ENCODE results near the gene F2.

Gene F2

DNA sequence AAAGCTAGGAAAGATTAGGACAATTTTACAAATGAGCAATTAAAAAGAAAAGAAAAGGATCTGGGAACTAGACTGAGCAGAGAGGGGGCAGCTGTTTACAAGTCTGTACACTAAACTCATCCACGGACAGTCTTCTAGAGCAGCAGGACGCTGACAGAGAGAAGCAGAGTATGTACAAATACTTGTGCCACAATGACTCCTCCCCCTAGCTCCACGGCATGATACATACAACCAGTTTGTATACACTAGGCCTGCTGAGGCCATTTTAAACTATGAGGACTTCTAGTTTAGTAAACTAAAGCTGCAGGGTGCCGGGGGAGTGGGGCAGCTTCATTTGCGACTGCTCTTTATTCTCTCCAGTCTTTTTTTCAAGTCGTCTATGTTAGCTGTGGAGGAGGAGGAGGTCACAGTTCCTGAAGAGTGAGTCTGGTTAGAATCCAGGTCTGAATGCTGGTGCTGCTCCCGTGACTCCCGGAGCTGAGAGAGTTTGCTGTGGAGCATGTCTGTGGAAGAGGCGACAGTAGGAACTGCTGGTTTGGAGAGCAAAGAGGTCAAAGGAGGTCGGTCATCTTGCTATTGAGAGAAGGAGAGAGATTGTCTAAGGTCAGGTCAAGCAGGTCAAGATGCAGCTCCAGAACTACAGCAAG, 24.8 kb downstream of the F2 start:
- DNase-seq: no peak

DNA sequence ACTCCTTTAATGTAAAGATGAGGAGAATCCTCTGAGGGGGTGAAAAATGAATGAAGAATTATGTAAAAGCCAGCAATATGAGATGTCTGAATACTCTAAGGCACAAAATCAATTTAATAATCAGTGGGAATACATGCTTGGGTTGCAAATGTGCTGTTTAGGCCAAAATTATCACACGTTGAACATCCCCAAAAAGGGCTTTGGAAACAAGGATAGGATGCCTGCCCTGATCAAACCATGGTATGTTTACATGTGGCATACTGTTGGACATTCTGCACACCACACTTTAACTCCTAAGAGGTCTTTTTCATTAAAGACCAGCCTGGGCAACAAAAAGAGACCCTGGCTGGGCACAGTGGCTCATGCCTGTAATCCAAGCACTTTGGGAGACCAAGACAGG, 26.3 kb downstream of the F2 start:
- no peak for DNase-seq

DNA sequence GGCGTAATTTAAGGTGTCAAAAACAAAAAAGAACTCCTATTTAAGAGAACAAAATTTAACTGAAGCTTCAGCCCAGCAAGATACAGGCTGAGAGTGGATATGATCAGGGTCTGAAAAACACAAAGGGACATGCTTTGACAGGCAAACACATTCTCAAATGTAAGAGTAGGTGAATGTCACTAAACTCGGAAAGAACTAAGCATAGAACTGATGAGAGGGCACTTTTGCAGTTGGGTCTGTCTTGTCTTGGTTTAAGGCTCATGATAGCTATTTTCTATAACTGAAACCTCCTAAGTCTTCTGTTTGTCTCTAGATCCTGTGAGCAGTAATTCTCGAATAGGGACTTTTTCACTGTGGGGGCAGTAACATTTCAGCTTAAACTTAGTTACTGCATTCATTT, 27.0 kb downstream of the F2 start:
- no peak for DNase-seq

DNA sequence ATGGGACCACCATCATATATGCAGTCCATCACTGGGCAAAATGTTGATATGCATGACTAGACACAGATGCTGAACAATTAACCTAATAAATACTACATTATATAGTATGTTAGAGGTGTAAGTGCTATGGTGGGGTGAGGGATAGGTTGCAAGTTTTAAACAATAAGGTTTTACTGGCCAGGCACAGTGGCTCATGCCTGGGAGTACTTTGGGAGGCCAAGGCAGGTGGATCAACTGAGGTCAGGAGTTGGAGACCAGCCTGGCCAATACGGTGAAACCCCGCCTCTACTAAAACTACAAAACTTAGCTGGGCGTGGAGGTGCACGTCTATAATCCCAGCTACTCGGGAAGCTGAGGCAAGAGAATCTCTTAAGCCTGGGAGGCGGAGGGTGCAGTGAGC, 28.1 kb downstream of the F2 start:
- DNase-seq: no peak

DNA sequence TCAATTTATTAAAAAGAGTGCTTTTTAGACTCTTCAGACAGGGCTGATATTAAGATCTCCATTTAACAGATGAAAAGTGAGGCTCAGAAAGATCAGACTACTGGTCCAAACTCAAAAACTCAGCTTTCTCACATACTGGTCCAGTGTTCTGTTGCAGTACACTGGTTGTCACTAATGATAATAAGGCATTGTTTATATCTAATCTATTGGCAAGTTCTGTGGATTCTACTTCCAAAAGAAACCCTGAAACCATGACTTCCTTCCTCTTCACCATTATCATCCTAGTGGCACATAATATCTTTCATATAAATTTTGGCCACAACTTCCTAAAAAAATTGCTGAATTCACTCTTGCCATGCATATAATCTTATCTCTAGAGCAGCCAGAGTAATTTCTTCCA, 36.9 kb downstream of the F2 start:
- DNase-seq: no peak

DNA sequence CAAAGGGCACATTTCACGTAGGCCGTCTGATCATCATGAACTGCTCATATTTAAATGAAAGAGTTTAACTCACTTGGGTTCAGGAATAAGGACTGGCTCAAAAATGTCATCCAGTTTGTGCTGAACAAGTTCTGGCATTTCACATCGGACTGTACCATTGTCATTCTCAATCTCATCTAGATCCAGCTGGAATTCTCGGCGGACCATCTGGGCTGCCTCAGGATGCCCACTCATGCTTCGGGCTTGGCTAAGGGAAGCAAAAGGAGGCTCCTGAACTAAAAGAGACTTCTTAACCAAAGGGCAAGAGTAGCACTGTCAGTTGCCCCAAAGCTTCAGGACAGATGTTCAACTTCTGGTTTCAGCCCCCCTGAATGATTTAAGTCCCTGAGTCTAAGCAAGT, 40.2 kb downstream of the F2 start:
- DNase-seq: no peak

DNA sequence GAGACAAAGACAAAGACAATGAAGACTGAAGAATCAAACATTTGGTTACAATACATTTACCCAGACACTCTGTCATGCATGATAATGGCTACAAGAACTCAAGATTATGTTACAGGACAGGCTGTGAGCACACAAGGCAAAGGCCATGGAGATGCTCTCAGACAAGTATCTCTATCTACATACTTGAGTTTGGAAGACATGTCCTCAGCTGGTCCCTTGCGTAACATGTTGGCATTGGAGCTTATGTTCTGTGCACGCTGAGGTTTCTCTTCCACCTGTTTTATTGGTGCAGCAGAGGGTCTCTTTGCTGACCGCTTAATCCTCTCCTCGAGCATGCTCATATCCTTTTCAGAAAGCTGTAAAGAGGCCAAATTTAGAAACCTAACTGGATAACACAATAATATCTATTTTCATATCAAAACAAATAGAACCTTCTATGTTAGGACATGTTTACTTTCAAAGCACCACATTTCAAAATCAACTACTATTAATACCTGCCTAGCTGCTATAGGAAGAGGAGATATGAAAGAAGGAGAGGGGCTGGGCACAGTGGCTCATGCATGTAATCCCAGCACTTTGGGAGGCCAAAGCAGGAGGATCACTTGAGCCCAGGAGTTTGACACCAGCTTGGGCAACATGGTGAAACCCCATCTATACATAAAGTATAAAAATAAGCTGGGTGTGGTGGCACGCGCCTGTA, 41.6 kb downstream of the F2 start:
- no peak for DNase-seq

DNA sequence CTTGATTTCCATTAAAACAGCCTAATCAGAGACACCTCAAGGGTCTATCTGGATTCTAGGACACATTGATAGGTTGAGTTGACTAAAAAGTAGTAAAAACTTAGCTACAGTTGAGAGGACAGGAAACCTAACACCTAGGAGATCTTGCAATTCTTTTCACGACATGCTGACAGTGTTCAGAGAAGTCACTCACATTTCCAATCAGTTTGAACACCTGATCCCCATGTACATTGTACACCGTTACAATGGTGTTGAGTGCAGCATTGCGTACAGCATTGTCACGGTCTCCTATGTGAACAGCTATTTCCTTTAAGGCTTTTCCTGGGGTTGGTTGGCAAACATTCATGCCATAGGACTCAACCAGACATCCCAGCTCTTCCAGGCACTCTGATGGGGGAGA, 42.8 kb downstream of the F2 start:
- DNase-seq: no peak

DNA sequence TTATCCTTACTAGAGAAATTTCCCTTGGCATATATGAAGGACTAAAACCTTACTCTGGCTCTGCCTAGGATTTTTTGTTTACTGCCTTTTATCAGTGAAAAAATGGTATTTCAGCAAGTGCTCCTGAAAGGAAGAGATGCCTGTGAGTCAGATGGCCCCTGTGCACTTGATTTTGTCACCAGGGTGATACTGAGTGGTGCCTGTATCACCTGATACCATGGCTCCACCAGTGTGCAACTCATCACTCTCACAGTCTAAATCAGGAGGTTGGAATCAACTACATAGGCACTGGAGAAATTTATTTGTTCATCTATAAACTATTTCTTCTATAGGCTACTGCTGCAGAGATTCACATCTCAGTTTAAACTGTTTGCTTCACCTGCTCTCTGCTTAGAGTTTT, 43.2 kb downstream of the F2 start:
- no peak for DNase-seq

DNA sequence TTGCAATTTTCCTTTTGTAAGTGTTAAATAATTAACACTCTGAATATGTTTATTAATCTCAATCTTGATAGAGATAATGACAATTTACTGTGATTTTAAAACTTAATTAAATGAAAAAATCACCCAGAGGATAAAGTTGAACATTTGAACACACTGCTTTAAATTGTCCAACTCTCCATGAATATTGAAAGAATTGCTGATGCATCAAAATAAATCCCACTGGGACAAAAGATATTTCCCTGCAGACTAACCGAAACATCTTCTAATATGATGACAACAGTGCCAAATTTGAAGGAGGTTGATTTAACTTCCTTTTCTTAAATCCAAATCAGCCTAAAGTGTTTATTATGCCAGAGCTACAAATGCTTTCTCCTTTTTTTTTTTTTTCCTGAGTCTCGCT, 47.6 kb downstream of the F2 start:
- no peak for DNase-seq

DNA sequence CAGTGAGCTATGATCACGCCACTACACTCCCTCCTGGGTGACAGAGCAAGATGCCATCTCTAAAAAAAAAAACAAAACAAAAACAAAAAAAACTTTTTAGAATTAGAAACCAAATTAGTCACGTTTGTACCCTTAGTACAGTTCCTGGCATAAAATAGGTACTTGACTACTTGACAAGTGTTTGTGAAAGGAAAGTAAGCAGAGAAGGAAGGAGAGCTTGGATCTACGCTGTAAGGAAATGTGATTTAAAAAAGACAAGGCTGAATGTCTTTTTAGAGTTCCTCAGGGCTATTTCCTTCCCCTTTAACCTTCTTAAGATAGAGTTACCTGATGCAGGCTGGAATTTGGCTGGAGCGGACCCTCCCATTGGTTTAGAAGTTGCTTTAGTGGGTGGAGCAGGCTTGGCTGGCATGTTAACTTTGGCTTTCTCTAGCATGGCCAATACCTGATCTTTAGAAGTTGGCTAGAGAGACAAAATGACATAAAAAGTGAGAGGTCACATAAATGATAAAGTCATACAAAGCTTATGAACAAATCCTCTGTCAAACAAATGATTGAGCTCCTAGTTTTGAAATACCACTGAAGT, 50.7 kb downstream of the F2 start:
- no peak for DNase-seq

DNA sequence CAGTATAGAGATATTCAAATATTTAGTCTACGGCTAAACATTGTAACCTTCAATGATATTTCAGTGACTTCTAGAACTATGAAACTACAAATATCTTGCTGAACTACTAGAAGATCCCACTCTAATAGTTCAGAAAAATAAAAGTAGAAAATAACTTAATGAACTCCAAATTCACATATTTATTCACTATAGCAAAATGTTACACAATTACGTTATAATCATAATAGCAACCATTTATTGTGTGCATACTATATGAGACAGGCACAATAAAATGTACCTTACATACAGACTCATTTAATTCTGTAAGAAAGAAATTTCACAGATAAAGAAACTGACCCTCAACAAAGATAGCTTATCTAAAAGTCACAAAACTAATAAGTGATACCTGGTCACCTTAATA, 57.9 kb downstream of the F2 start:
- DNase-seq: no peak

DNA sequence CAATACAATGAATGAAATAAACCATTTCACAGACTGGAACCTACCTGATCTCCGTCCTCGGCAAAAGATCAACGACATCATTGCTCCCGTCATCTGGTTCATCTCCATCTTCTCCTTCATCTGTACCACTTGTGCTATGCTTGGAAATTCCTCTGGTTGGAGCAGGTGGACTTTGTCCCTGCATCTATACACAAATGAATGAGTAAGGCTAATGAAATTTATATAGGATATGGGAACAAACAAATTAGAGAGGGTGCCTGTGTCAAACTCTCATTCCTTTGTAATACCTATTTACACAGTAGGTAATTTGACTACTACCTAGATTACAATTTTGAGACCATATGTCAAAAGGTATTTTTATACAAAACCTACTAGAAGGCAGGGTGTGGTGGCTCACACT, 59.4 kb downstream of the F2 start:
- DNase-seq: no peak
